ENCODE measurements around the gene GPR146. TPM values are rescaled to one million over a fixed set of nuclear protein-coding genes. Genes with fewer than 3 reads are reported as not detected.

Gene GPR146
- total RNA-seq, 1 donor from 2014 or later = 1.9 TPM

DNA sequence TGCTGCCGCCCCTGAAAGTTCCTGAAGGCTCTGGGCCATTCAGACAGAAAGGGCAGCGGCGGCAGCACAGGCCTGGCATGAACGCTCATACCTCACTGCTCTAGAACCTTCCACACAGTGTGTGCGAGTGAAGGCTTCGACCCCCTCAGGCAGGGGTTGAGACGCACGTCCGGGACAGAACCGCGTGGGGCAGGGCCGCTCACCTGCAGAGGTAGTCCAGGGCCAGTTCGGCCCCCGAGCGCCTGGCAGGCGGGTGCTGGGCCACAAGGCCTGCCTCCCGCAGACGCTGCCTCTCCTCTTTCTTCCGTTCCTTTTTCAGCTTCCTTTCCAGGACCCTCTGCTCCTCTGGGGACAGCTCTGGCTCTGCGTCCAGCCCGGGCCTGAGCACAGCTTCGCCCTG lies 34.6 kb upstream of the GPR146 start:
- no peak for DNase-seq (ENCODE audit: low spot score, unreplicated experiment)
- H3K36me3 Mint-ChIP-seq (ENCODE audit: insufficient read depth) = peaks cover 3% of the 10 kb centered on the region
- TF ChIP-seq, protein P1, sequence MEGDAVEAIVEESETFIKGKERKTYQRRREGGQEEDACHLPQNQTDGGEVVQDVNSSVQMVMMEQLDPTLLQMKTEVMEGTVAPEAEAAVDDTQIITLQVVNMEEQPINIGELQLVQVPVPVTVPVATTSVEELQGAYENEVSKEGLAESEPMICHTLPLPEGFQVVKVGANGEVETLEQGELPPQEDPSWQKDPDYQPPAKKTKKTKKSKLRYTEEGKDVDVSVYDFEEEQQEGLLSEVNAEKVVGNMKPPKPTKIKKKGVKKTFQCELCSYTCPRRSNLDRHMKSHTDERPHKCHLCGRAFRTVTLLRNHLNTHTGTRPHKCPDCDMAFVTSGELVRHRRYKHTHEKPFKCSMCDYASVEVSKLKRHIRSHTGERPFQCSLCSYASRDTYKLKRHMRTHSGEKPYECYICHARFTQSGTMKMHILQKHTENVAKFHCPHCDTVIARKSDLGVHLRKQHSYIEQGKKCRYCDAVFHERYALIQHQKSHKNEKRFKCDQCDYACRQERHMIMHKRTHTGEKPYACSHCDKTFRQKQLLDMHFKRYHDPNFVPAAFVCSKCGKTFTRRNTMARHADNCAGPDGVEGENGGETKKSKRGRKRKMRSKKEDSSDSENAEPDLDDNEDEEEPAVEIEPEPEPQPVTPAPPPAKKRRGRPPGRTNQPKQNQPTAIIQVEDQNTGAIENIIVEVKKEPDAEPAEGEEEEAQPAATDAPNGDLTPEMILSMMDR (IDR thresholded peaks at IDR 0.05; ENCODE audit: unreplicated experiment) = no peak
- H3K4me3 Mint-ChIP-seq (ENCODE audit: low read depth) = no peak overlapping the region
- H3K4me1 Mint-ChIP-seq (ENCODE audit: low read depth) = peaks cover 3% of the 10 kb centered on the region
- H3K27ac Mint-ChIP-seq = no peak overlapping the region
- no peaks in the 10 kb centered on the region for H3K27me3 Mint-ChIP-seq
- no peaks in the 10 kb centered on the region for H3K9me3 Mint-ChIP-seq (ENCODE audit: low read depth)

DNA sequence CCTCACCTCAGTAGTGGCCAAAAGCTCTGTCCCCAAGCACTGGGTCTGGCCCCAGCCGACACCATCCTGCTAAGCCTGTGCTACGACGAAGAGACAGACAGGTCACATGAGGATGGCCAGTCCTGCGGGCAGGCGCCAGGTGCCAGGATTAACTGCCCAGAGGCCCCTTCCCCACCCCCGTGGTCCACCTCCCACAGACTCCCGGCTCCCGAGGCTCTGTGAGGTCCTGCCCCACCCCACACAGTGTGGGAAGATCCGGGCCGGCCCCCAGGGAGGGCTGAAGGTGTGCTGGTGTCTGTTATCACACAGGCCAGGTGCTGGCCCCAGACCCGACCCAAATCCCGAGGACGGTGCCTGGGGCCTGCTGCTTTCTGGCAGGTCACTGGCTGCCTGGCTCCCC lies 34.1 kb upstream of the GPR146 start:
- no peak overlapping the region for H3K4me3 Mint-ChIP-seq (ENCODE audit: low read depth)
- H3K27ac Mint-ChIP-seq = no peak overlapping the region
- H3K36me3 Mint-ChIP-seq (ENCODE audit: insufficient read depth) = peaks cover 3% of the 10 kb centered on the region
- peaks cover 3% of the 10 kb centered on the region for H3K4me1 Mint-ChIP-seq (ENCODE audit: low read depth)
- H3K27me3 Mint-ChIP-seq = no peaks in the 10 kb centered on the region
- TF ChIP-seq, protein P1 (IDR thresholded peaks at IDR 0.05; ENCODE audit: unreplicated experiment) = no peak
- no peaks in the 10 kb centered on the region for H3K9me3 Mint-ChIP-seq (ENCODE audit: low read depth)
- no peak for DNase-seq (ENCODE audit: low spot score, unreplicated experiment)

DNA sequence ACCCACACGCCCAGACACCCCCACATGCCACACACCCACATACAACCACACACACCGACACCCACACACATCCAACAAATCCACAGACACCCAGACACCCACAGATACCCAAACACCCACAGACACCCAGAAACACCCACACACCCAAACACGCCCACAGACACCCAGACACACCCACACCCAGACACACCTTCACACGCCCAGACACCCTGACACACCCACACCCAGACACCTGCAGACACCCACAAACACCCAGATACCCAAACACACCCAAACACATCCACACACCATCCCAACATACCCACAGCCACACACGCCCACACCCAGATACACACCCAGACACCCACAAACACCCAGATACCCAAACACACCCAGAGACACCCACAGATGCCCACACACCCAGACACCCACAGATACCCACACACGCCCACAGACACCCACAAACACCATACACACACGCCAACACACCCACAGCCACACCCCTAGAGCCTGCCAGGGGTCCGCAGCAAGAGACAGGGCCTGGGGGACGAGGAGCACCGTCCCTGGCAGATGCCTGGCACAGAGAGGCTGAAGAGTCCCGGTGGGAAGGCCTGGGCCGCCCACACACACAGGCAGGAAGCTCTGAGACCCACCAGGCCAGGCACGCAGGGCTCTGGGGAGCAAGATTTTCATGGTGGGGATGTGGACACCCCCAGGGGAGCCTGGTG lies 32.9 kb upstream of the GPR146 start:
- H3K27me3 Mint-ChIP-seq = no peaks in the 10 kb centered on the region
- H3K36me3 Mint-ChIP-seq (ENCODE audit: insufficient read depth) = peaks cover 3% of the 10 kb centered on the region
- H3K9me3 Mint-ChIP-seq (ENCODE audit: low read depth) = no peaks in the 10 kb centered on the region
- H3K4me1 Mint-ChIP-seq (ENCODE audit: low read depth) = peaks cover 5% of the 10 kb centered on the region
- TF ChIP-seq, protein P1 (IDR thresholded peaks at IDR 0.05; ENCODE audit: unreplicated experiment) = no peak
- H3K27ac Mint-ChIP-seq = no peak overlapping the region
- DNase-seq (ENCODE audit: low spot score, unreplicated experiment) = no peak
- H3K4me3 Mint-ChIP-seq (ENCODE audit: low read depth) = no peak overlapping the region

DNA sequence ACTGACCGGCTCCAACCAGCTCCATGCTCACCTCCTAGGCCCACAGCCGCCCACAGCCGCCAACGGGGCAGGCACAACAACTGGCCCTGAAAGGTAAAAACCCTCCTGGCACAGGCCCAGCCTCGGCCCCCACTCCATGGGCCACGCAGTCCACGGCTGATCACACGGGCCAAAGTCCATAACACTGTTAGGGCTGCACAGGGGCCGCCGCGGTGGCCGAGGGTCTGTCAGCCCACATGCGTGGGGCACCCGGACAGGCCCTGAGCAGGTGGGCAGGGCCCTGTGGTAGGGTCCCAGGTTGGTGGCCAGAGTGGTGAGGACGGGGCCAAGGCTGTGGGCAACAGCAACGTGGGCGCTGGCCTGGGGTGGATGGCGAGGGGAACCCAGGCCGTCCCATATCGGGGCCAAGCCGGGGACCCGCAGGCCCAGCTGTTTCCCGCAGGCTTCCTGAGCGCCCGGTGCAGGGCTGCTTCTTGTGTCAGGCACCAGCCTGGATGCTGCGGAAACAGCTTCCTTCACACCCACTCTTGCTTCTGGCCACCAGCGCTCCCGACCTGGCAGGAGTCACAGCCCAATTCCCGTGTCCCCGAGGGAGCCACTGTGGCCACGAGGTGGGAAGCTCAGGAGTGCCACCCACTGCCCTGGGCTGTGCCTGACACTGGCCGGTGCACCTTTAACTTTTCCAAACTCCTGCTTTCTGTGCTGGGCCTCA lies 32.2 kb upstream of the GPR146 start:
- peaks cover 3% of the 10 kb centered on the region for H3K36me3 Mint-ChIP-seq (ENCODE audit: insufficient read depth)
- TF ChIP-seq, protein P1 (IDR thresholded peaks at IDR 0.05; ENCODE audit: unreplicated experiment) = no peak

DNA sequence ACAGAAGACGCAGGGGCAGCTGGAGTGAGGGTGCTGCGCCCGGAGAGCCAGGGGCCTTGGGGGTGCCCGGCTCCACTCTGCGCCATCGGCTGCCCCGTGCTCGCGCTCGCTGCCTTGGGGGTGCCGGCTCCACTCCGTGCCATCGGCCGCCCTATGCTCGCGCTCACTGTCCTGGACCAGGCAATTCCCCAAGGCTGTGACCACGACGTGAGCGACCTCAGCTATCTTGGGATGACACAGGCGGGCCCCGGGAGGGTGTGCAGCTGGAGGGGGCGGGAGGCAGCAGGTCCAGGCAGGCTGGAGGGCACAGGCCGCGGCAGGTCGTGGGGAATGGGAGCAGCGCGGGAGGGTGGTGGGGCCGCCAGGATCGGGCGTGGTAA lies 31.6 kb upstream of the GPR146 start:
- no peaks in the 10 kb centered on the region for H3K9me3 Mint-ChIP-seq (ENCODE audit: low read depth)
- H3K27me3 Mint-ChIP-seq = no peaks in the 10 kb centered on the region
- peaks cover 3% of the 10 kb centered on the region for H3K36me3 Mint-ChIP-seq (ENCODE audit: insufficient read depth)
- DNase-seq (ENCODE audit: low spot score, unreplicated experiment) = no peak
- TF ChIP-seq, protein P1 (IDR thresholded peaks at IDR 0.05; ENCODE audit: unreplicated experiment) = no peak
- no peak overlapping the region for H3K27ac Mint-ChIP-seq
- H3K4me1 Mint-ChIP-seq (ENCODE audit: low read depth) = peaks cover 5% of the 10 kb centered on the region
- H3K4me3 Mint-ChIP-seq (ENCODE audit: low read depth) = no peak overlapping the region

More for the DNA sequence above, 32.2 kb upstream of the GPR146 start:
- no peak overlapping the region for H3K4me3 Mint-ChIP-seq (ENCODE audit: low read depth)
- no peak for DNase-seq (ENCODE audit: low spot score, unreplicated experiment)
- H3K4me1 Mint-ChIP-seq (ENCODE audit: low read depth) = peaks cover 5% of the 10 kb centered on the region
- no peaks in the 10 kb centered on the region for H3K27me3 Mint-ChIP-seq
- no peaks in the 10 kb centered on the region for H3K9me3 Mint-ChIP-seq (ENCODE audit: low read depth)
- no peak overlapping the region for H3K27ac Mint-ChIP-seq
